Spleen (tissue), 11 donors: ENCODE results near the gene PPP2R5C. TPM values are rescaled to one million over a fixed set of nuclear protein-coding genes. Genes with fewer than 3 reads are reported as not detected.
"Not testable (repeated sequence)": the region's sequence is repeated elsewhere in the genome, so short reads cannot be mapped to it uniquely, and the experiment has no call there.

Experiments used
- DNase-seq: peaks from one replicate; pipeline ENCODE4 v3.0.0-alpha.2; 2020
- H3K27ac ChIP-seq, 8 donors: fragments of 200-600 bp; sonication (generic) in 7 of 8; 1 replicate in 4 of 8; 2 replicates in 4 of 8; pipeline versions ENCODE4 v1.5.0 to v1.8.0; 2016 to 2021; ENCODE audit warnings: inconsistent platforms in 4 of 8, mild to moderate bottlenecking in 4 of 8, moderate library complexity in 1 of 8
- H3K27me3 ChIP-seq, 7 donors: fragments of 200-600 bp; sonication (generic) in 6 of 7; replicated peaks in 1 of 7; 1 replicate in 4 of 7; 2 replicates in 3 of 7; pipeline versions ENCODE4 v1.5.0 to v1.8.0; 2016 to 2021; ENCODE audit warnings: inconsistent platforms in 3 of 7, mild to moderate bottlenecking in 1 of 7
- H3K36me3 ChIP-seq, 6 donors: fragments of 200-600 bp; sonication (generic) in 5 of 6; 1 replicate in 4 of 6; 2 replicates in 2 of 6; pipeline versions ENCODE4 v1.5.0 to v1.8.0; 2016 to 2021; ENCODE audit warnings: inconsistent platforms in 2 of 6
- H3K4me1 ChIP-seq, 6 donors: fragments of 200-600 bp; sonication (generic) in 5 of 6; 1 replicate in 3 of 6; 2 replicates in 3 of 6; pipeline versions ENCODE4 v1.5.0 to v1.8.0; 2016 to 2021; ENCODE audit warnings: inconsistent platforms in 3 of 6
- H3K4me3 ChIP-seq, 8 donors: fragments of 200-600 bp; sonication (generic) in 7 of 8; 1 replicate in 4 of 8; 2 replicates in 4 of 8; pipeline versions ENCODE4 v1.5.0 to v1.8.0; 2016 to 2021; ENCODE audit warnings: inconsistent platforms in 4 of 8, mild to moderate bottlenecking in 4 of 8, moderate library complexity in 2 of 8
- H3K9me3 ChIP-seq, 8 donors: fragments of 200-600 bp; sonication (generic) in 7 of 8; 1 replicate in 4 of 8; 2 replicates in 4 of 8; pipeline versions ENCODE4 v1.5.0 to v1.8.0; 2016 to 2021; ENCODE audit warnings: inconsistent platforms in 4 of 8
- CTCF ChIP-seq, 11 experiments: fragments of 200-600 bp in 7 of 11; fragments of 450-650 bp in 4 of 11; sonication (generic) in 4 of 11; IDR thresholded peaks in 8 of 11; conservative IDR thresholded peaks in 3 of 11; 1 replicate in 7 of 11; 2 replicates in 4 of 11; pipeline versions ENCODE4 v1.4.0 to v1.8.0; 2016 to 2021; ENCODE audit warnings: antibody characterized with exemption in 11 of 11, inconsistent platforms in 4 of 11, mild to moderate bottlenecking in 1 of 11
- POLR2A ChIP-seq, 3 donors: fragments of 450-650 bp; IDR thresholded peaks; one replicate each; pipeline ENCODE4 v1.5.1; 2017; ENCODE audit warnings: antibody characterized with exemption in 3 of 3, mild to moderate bottlenecking in 1 of 3
- POLR2AphosphoS5 ChIP-seq, 3 donors: sonication (generic); formaldehyde crosslinking; IDR thresholded peaks; one replicate each; pipeline ENCODE4 v1.5.1; 2017; ENCODE audit warnings: antibody characterized with exemption in 3 of 3
- WGBS, 5 donors: extraction: QIAGEN DNeasy Blood & Tissue Kit in 3 of 5; methylation state at CpG; one replicate each; pipeline versions ENCODE4 v1.1.5 to v1.1.7; 2013 to 2018; 5-methylcytosine and 5-hydroxymethylcytosine counted together
- intact Hi-C: fragments of 100-400 bp; cut with DNase I; formaldehyde crosslinking; loops from one replicate; pipeline ENCODE4 v1.15.0; 2023; ENCODE audit warnings: low total_unique reads
- polyA plus RNA-seq, 3 donors: library from polyadenylated mRNA; stranded (reverse); fragments of 200-250 nt; gene quantifications; one replicate each; pipeline ENCODE4 v1.2.1, GENCODE V29; 2013
- total RNA-seq, 7 donors: library from RNA; depleted of rRNA in 3 of 7; stranded (reverse); fragments of >200 nt in 3 of 7; fragmentation: NEBNext Ultra II Directional in 4 of 7; extraction: Animal tissue kit (Norgen Biotek cat#: 25700) in 4 of 7; gene quantifications; one replicate each; pipeline versions ENCODE4 v1.1.0 to v1.2.1, GENCODE V29; 2016 to 2021
- donor health status: healthy with polysubstance abuse.
- donor health status: DM: no; HTN: no; CAD: no; lungs with moderate emphysema.
- donor health status: DM: no; HTN: no; CAD: no.
- donor health status: Bipolar disorder and iron deficiency.
- donor health status: healthy.
- donor health status: DM: no; HTN: no; CAD: no.
- donor health status: DM: yes; HTN: yes; CAD: no.

Gene PPP2R5C
- total and polyA plus RNA-seq, 10 donors, result 80.8 to 322 (median 198) TPM

GRCh38 chr14:101740981-101741380, 20.5 kb upstream of the PPP2R5C start:
- Histone ChIP-seq H3K27me3 (peaks cover 0 to 6% (median 0%) of the 10 kb centered on the region in 7 donors), H3K4me1 (peaks cover 0 to 24% (median 6%) of the 10 kb centered on the region in 6 donors), H3K36me3 (no peaks in the 10 kb centered on the region), H3K4me3 (no peak overlapping the region), H3K27ac (no peak overlapping the region), H3K9me3 (peaks cover 2 to 31% (median 22%) of the 10 kb centered on the region in 8 donors)
- 87 to 93% (median 92%) methylated on average over 3 of the region's 3 CpGs for WGBS, 5 donors
- DNase-seq, result peak; percentile 30
- TF ChIP-seq CTCF (IDR thresholded peaks at IDR 0.05 in 8 of 11, conservative IDR thresholded peaks at IDR 0.05 in 3 of 11) (no peak), POLR2A (IDR thresholded peaks at IDR 0.05) (no peak), POLR2AphosphoS5 (IDR thresholded peaks at IDR 0.05) (no peak)
- intact Hi-C loops, result no loop called here

DNA sequence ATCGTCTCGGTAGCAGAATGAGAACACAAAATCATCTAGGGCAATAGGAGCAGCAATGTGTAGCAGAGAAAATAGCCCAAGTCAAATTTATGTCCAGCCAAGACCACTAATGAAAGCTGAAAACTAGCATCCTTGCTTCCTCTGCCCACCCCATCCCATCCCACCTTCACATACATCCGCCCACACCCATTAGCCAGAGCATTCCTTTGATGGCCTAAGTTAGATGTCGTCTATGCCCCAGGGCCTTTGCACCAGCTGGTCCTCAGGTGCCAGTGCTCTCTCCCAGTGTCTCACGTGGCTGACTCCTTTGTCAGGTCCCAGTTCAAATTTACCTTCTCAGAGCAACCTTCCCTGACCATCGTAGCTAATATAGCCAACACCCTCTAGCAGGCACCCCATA, 17.8 kb upstream of the PPP2R5C start:
- no peak overlapping the region for H3K4me3 ChIP-seq
- H3K9me3 ChIP-seq, result peaks cover 2 to 31% (median 22%) of the 10 kb centered on the region in 8 donors
- no peak for TF ChIP-seq POLR2AphosphoS5 (IDR thresholded peaks at IDR 0.05)
- no peak for TF ChIP-seq POLR2A (IDR thresholded peaks at IDR 0.05)
- no peak for TF ChIP-seq CTCF (IDR thresholded peaks at IDR 0.05 in 8 of 11, conservative IDR thresholded peaks at IDR 0.05 in 3 of 11)
- H3K27ac ChIP-seq, result no peak overlapping the region
- H3K36me3 ChIP-seq, result no peaks in the 10 kb centered on the region
- DNase-seq, result peak; percentile 4
- WGBS, 5 donors, result 68 to 88% (median 86%) methylated on average over 6 of the region's 6 CpGs
- H3K27me3 ChIP-seq, result no peaks in the 10 kb centered on the region
- intact Hi-C loops, result no loop called here
- H3K4me1 ChIP-seq, result peaks cover 0 to 11% (median 2%) of the 10 kb centered on the region in 6 donors

DNA sequence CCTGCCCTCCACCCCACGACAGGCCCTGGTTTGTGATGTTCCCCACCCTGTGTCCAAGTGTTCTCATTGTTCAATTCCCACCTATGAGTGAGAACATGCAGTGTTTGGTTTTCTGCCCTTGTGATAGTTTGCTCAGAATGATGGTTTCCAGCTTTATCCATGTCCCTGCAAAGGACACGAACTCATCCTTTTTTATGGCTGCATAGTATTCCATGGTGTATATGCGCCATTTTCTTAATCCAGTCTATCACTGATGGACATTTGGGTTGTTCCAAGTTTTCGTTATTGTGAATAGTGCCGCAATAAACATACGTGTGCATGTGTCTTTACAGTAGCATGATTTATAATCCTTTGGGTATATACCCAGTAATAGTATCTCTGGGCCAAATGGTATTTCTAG, 17.1 kb upstream of the PPP2R5C start:
- intact Hi-C loops, H3K27me3 ChIP-seq, H3K36me3 ChIP-seq, H3K4me3 ChIP-seq, H3K4me1 ChIP-seq: not testable (repeated sequence)
- DNase-seq, result peak; percentile 7
- peak overlapping the region in 3 of 8 donors; percentile 42 to 59 (median 51) for H3K27ac ChIP-seq
- peaks cover 2 to 31% (median 22%) of the 10 kb centered on the region in 8 donors for H3K9me3 ChIP-seq
- WGBS, 5 donors, result 79 to 90% (median 87%) methylated on average over 6 of the region's 6 CpGs

- intact Hi-C loops, result not testable (repeated sequence)
- peaks cover 0 to 12% (median 3%) of the 10 kb centered on the region in 8 donors for H3K9me3 ChIP-seq
These were observed 11.8 kb upstream of the PPP2R5C start for GRCh38 chr14:101749756-101750155.

GRCh38 chr14:101754893-101755292, 6.6 kb upstream of the PPP2R5C start:
- H3K27me3 ChIP-seq, result peaks cover 0 to 33% (median 4%) of the 10 kb centered on the region in 7 donors
- WGBS, 5 donors, result 73 to 82% (median 74%) methylated on average over 4 of the region's 4 CpGs
- H3K4me3 ChIP-seq, result no peak overlapping the region
- H3K36me3 ChIP-seq, result no peaks in the 10 kb centered on the region
- TF ChIP-seq POLR2A (IDR thresholded peaks at IDR 0.05) (no peak), POLR2AphosphoS5 (IDR thresholded peaks at IDR 0.05) (no peak), CTCF (IDR thresholded peaks at IDR 0.05 in 8 of 11, conservative IDR thresholded peaks at IDR 0.05 in 3 of 11) (no peak)
- no peak for DNase-seq
- peaks cover 0 to 12% (median 3%) of the 10 kb centered on the region in 8 donors for H3K9me3 ChIP-seq
- H3K4me1 ChIP-seq, result peaks cover under 1 to 6% (median 3%) of the 10 kb centered on the region in 6 donors
- H3K27ac ChIP-seq, result no peak overlapping the region
- intact Hi-C loops, result no loop called here

More at GRCh38 chr14:101749756-101750155, 11.8 kb upstream of the PPP2R5C start:
- H3K4me1 ChIP-seq, H3K27ac ChIP-seq, H3K4me3 ChIP-seq, H3K36me3 ChIP-seq: not testable (repeated sequence)
- 56 to 80% (median 74%) methylated on average over 2 to 5 of the region's 5 CpGs for WGBS, 5 donors
- peaks cover 0 to 43% (median 10%) of the 10 kb centered on the region in 7 donors for H3K27me3 ChIP-seq
- peak; percentile 3 for DNase-seq
